ENCODE results near the gene ANGPTL4.

- no peak for TF ChIP-seq CTCF (IDR thresholded peaks at IDR 0.05; ENCODE audit: insufficient read depth, low read length, poor library complexity, severe bottlenecking)
- no peak for TF ChIP-seq EZH2phosphoT487 (conservative IDR thresholded peaks at IDR 0.05; ENCODE audit: low read length)
These were observed 43.3 kb upstream of the ANGPTL4 start for GRCh38 chr19:8320564-8321066.
